GM12878 (cell line): ENCODE results near the gene TRPM5. TPM values are rescaled to one million over a fixed set of nuclear protein-coding genes. Genes with fewer than 3 reads are reported as not detected.

Source experiments
- ATAC-seq: fragments of 200-7000 bp; cut with Tn5 transposase; 3 replicates; pipeline ENCODE4 v1.9.1; 2020; ENCODE audit warnings: mild to moderate bottlenecking, moderate library complexity
- BruUV-seq: library from RNA; stranded (reverse); fragments of 400-500 nt; replicated peaks from 2 replicates; lab custom pipeline; 2021; lab: Mats Ljungman, UMichigan
- CTCF ChIA-PET: fragments of 300-600 bp; sonication (Branson Sonifier 250); formaldehyde crosslinking; extraction: SDS; loops from one replicate; lab custom pipeline; 2021; ENCODE audit warnings: inconsistent platforms; lab: Yijun Ruan, JAX
- POLR2A ChIA-PET: fragments of 350-600 bp; formaldehyde crosslinking; extraction: SDS; loops from one replicate; lab custom pipeline; 2021; ENCODE audit warnings: inconsistent platforms; lab: Charles Lee
- RAD21 ChIA-PET: fragments of 300-600 bp; sonication (Branson Sonifier 250); formaldehyde crosslinking; loops from one replicate; lab custom pipeline; 2023; ENCODE audit warnings: antibody characterized with exemption; ENCODE audit not compliant: unreplicated experiment; lab: Charles Lee
- SMC1A ChIA-PET: fragments of 300-600 bp; sonication (Branson Sonifier 250); formaldehyde crosslinking; loops from one replicate; lab custom pipeline; 2023; ENCODE audit not compliant: unreplicated experiment, uncharacterized antibody; lab: Charles Lee
- DNase-seq: peaks from one replicate; pipeline ENCODE4 v3.0.0-alpha.2; 2011; ENCODE audit warnings: low read depth, low spot score
- FAIRE-seq: peaks from 3 replicates; lab custom pipeline; 2011; peaks lifted over from hg19 to GRCh38; lab: Jason Lieb, UNC
- H2AFZ ChIP-seq: 2 replicates; pipeline ENCODE4 v1.6.0; 2011; ENCODE audit warnings: low read depth, low read length, control low read depth; ENCODE audit not compliant: control insufficient read depth
- H3K27ac ChIP-seq: 2 replicates; pipeline ENCODE4 v1.5.1; 2011; ENCODE audit warnings: control low read depth; ENCODE audit not compliant: control insufficient read depth, insufficient read depth
- H3K27me3 ChIP-seq, 2 experiments: replicated peaks in 1 of 2; 2 replicates each; pipeline versions ENCODE4 v1.6.0 to v1.6.1; 2011; ENCODE audit warnings: low read length in 1 of 2; ENCODE audit not compliant: control insufficient read depth in 2 of 2, insufficient read depth in 2 of 2
- H3K36me3 ChIP-seq, 2 experiments: 2 replicates each; pipeline ENCODE4 v1.5.1; 2011; ENCODE audit warnings: low read length in 1 of 2; ENCODE audit not compliant: control insufficient read depth in 2 of 2, insufficient read depth in 2 of 2
- H3K4me1 ChIP-seq: 2 replicates; pipeline ENCODE4 v1.6.1; 2011; ENCODE audit warnings: mild to moderate bottlenecking, low read length, moderate library complexity, mixed read lengths; ENCODE audit not compliant: control insufficient read depth, insufficient read depth
- H3K4me2 ChIP-seq: 2 replicates; pipeline ENCODE4 v1.6.0; 2011; ENCODE audit warnings: control low read depth; ENCODE audit not compliant: control insufficient read depth, insufficient read depth
- H3K4me3 ChIP-seq: fragments of 200-600 bp; sonication (generic); 2 replicates; pipeline ENCODE4 v1.5.1; 2016
- H3K79me2 ChIP-seq: 2 replicates; pipeline ENCODE4 v1.6.0; 2011; ENCODE audit warnings: low read length; ENCODE audit not compliant: control insufficient read depth, insufficient read depth
- H3K9ac ChIP-seq: 2 replicates; pipeline ENCODE4 v1.8.0; 2011; ENCODE audit warnings: low read length, control low read depth, mixed read lengths; ENCODE audit not compliant: control insufficient read depth, insufficient read depth
- H3K9me3 ChIP-seq: replicated peaks from 3 replicates; pipeline ENCODE4 v1.5.1; 2011; ENCODE audit warnings: mild to moderate bottlenecking, low read length; ENCODE audit not compliant: control insufficient read depth, insufficient read depth
- H4K20me1 ChIP-seq: 2 replicates; pipeline ENCODE4 v1.6.0; 2011; ENCODE audit not compliant: control insufficient read depth, insufficient read depth
- HDAC2 ChIP-seq: fragments of 200-600 bp; sonication (generic); IDR thresholded peaks from 2 replicates; pipeline ENCODE4 v1.6.1; 2017
- NR2F1 ChIP-seq: fragments of 450-650 bp; conservative IDR thresholded peaks from 2 replicates; pipeline ENCODE4 v1.6.1; 2017; ENCODE audit warnings: mild to moderate bottlenecking
- SUZ12 ChIP-seq: fragments of 200-600 bp; sonication (generic); IDR thresholded peaks from one replicate; pipeline ENCODE4 v1.6.1; 2018; ENCODE audit warnings: antibody characterized with exemption, mild to moderate bottlenecking; ENCODE audit not compliant: unreplicated experiment
- WGBS: methylation state at CpG from one replicate; pipeline ENCODE4 v1.1.6; 2016; ENCODE audit warnings: low lambda C conversion rate; ENCODE audit not compliant: insufficient replicate concordance, insufficient coverage; ENCODE audit errors: missing lambda C conversion rate; 5-methylcytosine and 5-hydroxymethylcytosine counted together
- in situ Hi-C: fragments of 300-500 bp; cut with MboI; formaldehyde crosslinking; loops from 9 replicates; pipeline ENCODE4 v1.14.3; 2018; ENCODE audit warnings: mixed read lengths
- intact Hi-C: fragments of 100-400 bp; cut with micrococcal nuclease; formaldehyde crosslinking; loops from one replicate; pipeline ENCODE4 v1.14.2; 2022; ENCODE audit not compliant: unreplicated experiment
- polyA plus RNA-seq, 11 experiments: library from polyadenylated mRNA; depleted of rRNA in 4 of 11; unstranded in 6 of 11; stranded (reverse) in 5 of 11; fragments of >200 nt; fragmentation: Nextera tagmentation in 4 of 11; fragmentation: Illumina TruSeq in 1 of 11; extraction: Ambion mirVana in 4 of 11; extraction: Trizol in 1 of 11; gene quantifications; 1 replicate in 1 of 11; 2 replicates in 10 of 11; pipeline versions ENCODE4 v1.2.1 to v1.2.3, GENCODE V29; 2011 to 2016; ENCODE audit warnings: inconsistent platforms in 2 of 11, missing spikeins in 2 of 11, low read depth in 1 of 11
- total RNA-seq, 4 experiments: library from RNA; depleted of rRNA in 3 of 4; stranded (reverse); fragments of >200 nt in 3 of 4; fragmentation: Illumina TruSeq in 1 of 4; extraction: Trizol in 1 of 4; gene quantifications; 2 replicates each; pipeline versions ENCODE4 v1.2.1 to v1.2.3, GENCODE V29; 2013 to 2021
- TF ChIP-seq, protein P1 (sequence below): fragments of 450-650 bp; formaldehyde crosslinking; IDR thresholded peaks from 2 replicates; pipeline ENCODE4 v1.5.0; 2022; ENCODE audit warnings: mild to moderate bottlenecking, missing genetic modification characterization
- TF ChIP-seq, protein P2 (sequence below): fragments of 450-650 bp; IDR thresholded peaks from 2 replicates; pipeline ENCODE4 v1.6.1; 2014; ENCODE audit warnings: mild to moderate bottlenecking
- TF ChIP-seq, protein P3 (sequence below): fragments of 450-650 bp; conservative IDR thresholded peaks from 2 replicates; pipeline ENCODE4 v1.6.1; 2017; ENCODE audit warnings: mild to moderate bottlenecking, moderate library complexity

The TRPM5 gene
- total and polyA plus RNA-seq, 10 of the 15 experiments (the other 5 are each of a cell fraction or from before 2014, with no cell fraction given): not detected

DNA sequence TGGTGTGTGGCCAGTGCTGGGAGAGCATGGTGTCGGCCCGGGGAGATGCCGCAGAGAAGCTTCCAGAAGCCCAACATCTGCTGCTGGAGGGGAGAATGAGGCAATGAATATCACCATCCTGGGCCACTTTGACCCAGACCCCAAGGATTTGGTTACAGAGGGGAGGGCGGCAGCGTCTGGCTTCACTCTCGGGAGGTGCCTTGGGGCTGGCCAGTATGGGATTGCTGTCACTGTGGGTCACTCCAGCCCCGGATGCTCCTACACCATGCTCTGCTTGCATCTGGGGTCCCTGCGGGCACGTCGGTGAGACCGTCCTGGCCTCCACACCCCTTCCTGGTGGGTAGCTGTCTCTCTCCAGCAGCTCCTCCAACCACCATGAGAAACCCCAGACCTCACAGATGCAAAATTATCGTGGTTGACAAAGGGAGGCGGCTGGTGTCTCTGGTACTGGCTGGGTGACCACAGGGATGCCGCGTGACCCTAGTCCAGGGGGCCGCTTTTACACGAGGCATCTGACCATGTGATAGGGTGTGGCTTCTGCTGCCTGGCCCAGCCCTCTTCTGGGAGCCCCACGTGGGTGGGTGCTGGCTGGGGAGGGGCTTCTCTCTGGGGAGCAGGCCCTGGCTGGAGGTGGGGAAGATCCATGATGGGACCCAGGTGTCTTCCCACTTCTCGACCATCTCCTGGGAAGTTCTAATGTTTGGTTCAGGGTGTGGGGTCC lies 6.2 kb upstream of the TRPM5 start:
- no peaks in the 10 kb centered on the region; the same call in 2 of the 3 replicates for H3K9me3 ChIP-seq
- no TSS peak for BruUV-seq
- no peaks in the 10 kb centered on the region for H4K20me1 ChIP-seq
- ChIA-PET SMC1A (no interaction called here), POLR2A (no interaction called here), CTCF (no interaction called here), RAD21 (no interaction called here)
- H2AFZ ChIP-seq: no peak overlapping the region
- H3K9ac ChIP-seq: no peak overlapping the region
- no peak overlapping the region for H3K4me2 ChIP-seq
- 41% methylated on average over 19 of the region's 19 CpGs for WGBS
- no peak overlapping the region for H3K27ac ChIP-seq
- intact Hi-C loops (no loop called here), in situ Hi-C loops (no loop called here)
- TF ChIP-seq SUZ12 (no peak), NR2F1 (no peak), HDAC2 (no peak)
- TF ChIP-seq, protein P1, sequence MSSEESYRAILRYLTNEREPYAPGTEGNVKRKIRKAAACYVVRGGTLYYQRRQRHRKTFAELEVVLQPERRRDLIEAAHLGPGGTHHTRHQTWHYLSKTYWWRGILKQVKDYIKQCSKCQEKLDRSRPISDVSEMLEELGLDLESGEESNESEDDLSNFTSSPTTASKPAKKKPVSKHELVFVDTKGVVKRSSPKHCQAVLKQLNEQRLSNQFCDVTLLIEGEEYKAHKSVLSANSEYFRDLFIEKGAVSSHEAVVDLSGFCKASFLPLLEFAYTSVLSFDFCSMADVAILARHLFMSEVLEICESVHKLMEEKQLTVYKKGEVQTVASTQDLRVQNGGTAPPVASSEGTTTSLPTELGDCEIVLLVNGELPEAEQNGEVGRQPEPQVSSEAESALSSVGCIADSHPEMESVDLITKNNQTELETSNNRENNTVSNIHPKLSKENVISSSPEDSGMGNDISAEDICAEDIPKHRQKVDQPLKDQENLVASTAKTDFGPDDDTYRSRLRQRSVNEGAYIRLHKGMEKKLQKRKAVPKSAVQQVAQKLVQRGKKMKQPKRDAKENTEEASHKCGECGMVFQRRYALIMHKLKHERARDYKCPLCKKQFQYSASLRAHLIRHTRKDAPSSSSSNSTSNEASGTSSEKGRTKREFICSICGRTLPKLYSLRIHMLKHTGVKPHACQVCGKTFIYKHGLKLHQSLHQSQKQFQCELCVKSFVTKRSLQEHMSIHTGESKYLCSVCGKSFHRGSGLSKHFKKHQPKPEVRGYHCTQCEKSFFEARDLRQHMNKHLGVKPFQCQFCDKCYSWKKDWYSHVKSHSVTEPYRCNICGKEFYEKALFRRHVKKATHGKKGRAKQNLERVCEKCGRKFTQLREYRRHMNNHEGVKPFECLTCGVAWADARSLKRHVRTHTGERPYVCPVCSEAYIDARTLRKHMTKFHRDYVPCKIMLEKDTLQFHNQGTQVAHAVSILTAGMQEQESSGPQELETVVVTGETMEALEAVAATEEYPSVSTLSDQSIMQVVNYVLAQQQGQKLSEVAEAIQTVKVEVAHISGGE (CRISPR knock-in tag): no peak
- TF ChIP-seq, protein P2, sequence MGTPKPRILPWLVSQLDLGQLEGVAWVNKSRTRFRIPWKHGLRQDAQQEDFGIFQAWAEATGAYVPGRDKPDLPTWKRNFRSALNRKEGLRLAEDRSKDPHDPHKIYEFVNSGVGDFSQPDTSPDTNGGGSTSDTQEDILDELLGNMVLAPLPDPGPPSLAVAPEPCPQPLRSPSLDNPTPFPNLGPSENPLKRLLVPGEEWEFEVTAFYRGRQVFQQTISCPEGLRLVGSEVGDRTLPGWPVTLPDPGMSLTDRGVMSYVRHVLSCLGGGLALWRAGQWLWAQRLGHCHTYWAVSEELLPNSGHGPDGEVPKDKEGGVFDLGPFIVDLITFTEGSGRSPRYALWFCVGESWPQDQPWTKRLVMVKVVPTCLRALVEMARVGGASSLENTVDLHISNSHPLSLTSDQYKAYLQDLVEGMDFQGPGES: no peak
- TF ChIP-seq, protein P3, sequence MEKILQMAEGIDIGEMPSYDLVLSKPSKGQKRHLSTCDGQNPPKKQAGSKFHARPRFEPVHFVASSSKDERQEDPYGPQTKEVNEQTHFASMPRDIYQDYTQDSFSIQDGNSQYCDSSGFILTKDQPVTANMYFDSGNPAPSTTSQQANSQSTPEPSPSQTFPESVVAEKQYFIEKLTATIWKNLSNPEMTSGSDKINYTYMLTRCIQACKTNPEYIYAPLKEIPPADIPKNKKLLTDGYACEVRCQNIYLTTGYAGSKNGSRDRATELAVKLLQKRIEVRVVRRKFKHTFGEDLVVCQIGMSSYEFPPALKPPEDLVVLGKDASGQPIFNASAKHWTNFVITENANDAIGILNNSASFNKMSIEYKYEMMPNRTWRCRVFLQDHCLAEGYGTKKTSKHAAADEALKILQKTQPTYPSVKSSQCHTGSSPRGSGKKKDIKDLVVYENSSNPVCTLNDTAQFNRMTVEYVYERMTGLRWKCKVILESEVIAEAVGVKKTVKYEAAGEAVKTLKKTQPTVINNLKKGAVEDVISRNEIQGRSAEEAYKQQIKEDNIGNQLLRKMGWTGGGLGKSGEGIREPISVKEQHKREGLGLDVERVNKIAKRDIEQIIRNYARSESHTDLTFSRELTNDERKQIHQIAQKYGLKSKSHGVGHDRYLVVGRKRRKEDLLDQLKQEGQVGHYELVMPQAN: no peak
- DNase-seq: no peak
- H3K36me3 ChIP-seq: no peaks in the 10 kb centered on the region
- no peak for FAIRE-seq
- no peaks in the 10 kb centered on the region for H3K4me1 ChIP-seq
- H3K4me3 ChIP-seq: no peak overlapping the region
- H3K79me2 ChIP-seq: no peaks in the 10 kb centered on the region
- ATAC-seq: no peak
- H3K27me3 ChIP-seq: peaks cover 0 to 5% of the 10 kb centered on the region in 2 experiments; a peak in 2 of 4 replicates
